Jurkat, Clone E6-1 (cell line): Measurements from ENCODE around the gene C11orf42.
"Not testable (repeated sequence)": the region's sequence is repeated elsewhere in the genome, so short reads cannot be mapped to it uniquely, and the experiment has no call there.

Experiments used
- DNase-seq: peaks from one replicate; pipeline ENCODE4 v3.0.0-alpha.2; 2011; ENCODE audit warnings: low read depth, low spot score
- H3K4me3 ChIP-seq: 2 replicates; pipeline ENCODE4 v1.5.1; 2011; ENCODE audit warnings: mild to moderate bottlenecking, low read length, control low read depth, moderate library complexity

Gene C11orf42

GRCh38 chr11:6216501-6216900 is 11.1 kb downstream of the C11orf42 start:
- no peak overlapping the region for H3K4me3 ChIP-seq
- DNase-seq, result no peak

- no peak overlapping the region for H3K4me3 ChIP-seq
- no peak for DNase-seq
Measured at GRCh38 chr11:6217722-6218121, 12.4 kb downstream of the C11orf42 start.

- H3K4me3 ChIP-seq, result no peak overlapping the region
- DNase-seq, result no peak
Measured at GRCh38 chr11:6219359-6219758, 14.0 kb downstream of the C11orf42 start.

GRCh38 chr11:6223854-6224253 is 18.5 kb downstream of the C11orf42 start:
- DNase-seq, result no peak
- H3K4me3 ChIP-seq, result no peak overlapping the region

DNA sequence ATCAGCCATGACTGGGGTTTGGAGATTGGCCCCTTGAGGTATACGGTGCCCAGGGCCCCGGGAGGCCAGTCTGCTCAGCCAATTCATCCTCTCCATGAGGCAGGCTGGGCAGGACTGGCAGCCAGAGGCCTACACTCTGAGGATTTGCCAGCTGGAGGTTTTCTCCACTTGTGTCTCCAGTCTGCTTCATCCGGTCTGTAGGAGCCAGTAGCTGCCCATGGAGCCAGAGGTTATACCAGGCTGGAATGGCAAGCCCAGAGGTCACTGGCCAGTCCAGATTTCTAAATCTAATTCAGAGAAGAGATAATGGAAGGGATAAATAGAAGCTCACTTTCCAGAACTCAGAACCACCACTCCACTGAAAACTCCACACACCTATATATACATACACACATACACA is 19.1 kb downstream of the C11orf42 start:
- H3K4me3 ChIP-seq, result no peak overlapping the region
- no peak for DNase-seq

DNA sequence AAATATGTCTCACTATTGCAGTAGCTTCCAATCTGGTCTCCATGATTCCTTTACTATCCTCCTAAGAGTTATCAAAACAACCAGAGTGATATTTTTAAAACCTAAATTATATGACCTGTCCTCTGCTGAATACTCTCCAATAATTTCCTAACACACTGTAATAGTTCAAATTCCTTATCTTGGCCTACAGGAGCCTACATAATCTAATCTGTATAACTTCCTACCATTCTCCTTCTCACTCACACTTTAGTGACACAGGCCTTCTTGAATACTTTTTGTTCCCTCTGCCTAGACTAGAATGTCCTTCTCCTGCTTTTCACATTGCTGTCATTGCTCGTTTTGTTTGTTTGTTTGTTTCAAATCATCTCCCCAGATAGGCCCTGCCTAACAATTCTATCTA is 19.7 kb downstream of the C11orf42 start:
- H3K4me3 ChIP-seq, result no peak overlapping the region
- no peak for DNase-seq

GRCh38 chr11:6225896-6226295 is 20.5 kb downstream of the C11orf42 start:
- H3K4me3 ChIP-seq, result no peak overlapping the region
- no peak for DNase-seq

DNA sequence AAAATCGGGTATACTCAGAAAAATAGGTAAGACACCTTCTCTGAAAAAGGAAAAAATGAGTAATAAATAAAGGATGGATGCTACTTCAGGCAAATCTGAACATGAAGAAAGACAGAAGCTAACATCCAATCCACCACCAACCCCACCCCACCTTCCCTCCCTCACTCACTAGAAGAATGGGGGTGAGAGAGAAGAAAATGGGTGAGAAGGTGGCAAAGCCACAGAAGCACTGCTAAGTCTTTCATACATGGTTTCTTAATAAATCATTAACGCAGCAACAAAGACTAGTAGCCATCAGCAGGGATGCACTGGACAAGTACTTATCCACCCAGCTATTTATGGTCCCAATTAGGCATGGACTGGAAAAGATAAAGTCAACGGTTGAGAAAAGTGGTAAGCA is 23.2 kb downstream of the C11orf42 start:
- H3K4me3 ChIP-seq, result no peak overlapping the region
- DNase-seq, result no peak

GRCh38 chr11:6229911-6230310 is 24.6 kb downstream of the C11orf42 start:
- peak; percentile 48 for DNase-seq

GRCh38 chr11:6232899-6233298 is 27.5 kb downstream of the C11orf42 start:
- DNase-seq, result no peak
- no peak overlapping the region for H3K4me3 ChIP-seq

More at GRCh38 chr11:6229911-6230310, 24.6 kb downstream of the C11orf42 start:
- H3K4me3 ChIP-seq, result no peak overlapping the region

GRCh38 chr11:6233984-6234386 is 28.6 kb downstream of the C11orf42 start:
- DNase-seq, result no peak
- H3K4me3 ChIP-seq, result peak overlapping the region; percentile 98

DNA sequence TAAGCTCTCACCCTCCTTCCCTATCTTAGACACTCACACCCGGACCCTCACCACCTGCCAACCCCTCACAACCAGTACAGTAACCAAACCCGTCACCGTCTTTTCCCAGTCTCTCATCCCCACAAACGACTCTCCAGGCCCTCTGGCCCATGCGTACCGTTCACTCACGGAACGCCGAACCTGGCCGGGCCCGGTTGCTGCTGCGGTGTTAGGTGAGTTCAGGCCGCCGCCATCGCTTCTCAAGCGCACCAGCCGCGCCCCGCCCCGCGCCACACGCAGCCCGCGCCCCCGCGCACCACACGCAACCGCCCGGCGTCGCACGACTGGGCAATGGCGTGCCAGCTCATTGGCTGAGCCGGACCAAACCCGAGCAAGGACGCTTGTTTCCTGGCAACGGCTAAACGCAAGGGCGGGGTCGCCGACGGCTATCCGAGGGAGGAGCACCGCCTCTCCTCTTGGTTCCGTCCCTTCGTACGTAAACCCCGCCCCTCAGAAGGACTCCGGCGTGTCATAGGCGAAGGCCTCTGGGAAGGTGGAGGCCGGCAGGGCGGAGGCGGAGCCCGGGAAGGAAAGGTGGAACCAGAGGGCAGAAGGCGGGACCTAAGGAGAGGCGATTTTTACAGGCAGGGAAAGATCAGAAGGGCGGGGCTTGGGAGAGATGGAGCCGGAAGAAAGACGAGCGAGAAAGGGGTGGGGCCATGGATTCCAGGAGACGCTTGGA is 29.2 kb downstream of the C11orf42 start, which contains the start of gene FHIP1B:
Gene FHIP1B (minus strand): TSS at position 250 of the 721 bp plus-strand sequence. CDS start 10,120 bp downstream, outside the sequence.
- peak; percentile 99 for DNase-seq
- peak within 1 kb of the TSS; percentile 98 for H3K4me3 ChIP-seq

DNA sequence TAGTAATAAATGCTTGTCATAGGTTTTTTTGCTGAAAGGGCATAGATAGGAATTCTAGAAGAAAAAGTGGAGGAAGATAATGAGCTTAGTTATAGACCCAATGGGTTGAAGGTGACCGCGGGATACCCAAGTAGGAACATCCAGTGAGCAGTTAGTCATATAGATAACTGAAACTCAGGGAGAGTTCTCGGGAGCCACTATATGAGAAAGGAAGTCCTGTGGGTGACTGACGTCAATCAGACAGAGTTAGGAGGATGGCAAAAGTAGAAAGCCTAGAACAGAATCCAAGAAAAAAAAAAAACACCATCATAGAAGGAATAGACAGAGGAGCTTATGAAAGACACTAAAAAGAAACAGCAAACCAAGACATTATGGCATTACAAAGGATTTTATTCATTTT is 31.9 kb downstream of the C11orf42 start:
- H3K4me3 ChIP-seq, result no peak overlapping the region

GRCh38 chr11:6237761-6238302 is 32.5 kb downstream of the C11orf42 start:
- no peak overlapping the region for H3K4me3 ChIP-seq
- no peak for DNase-seq

More for the DNA sequence above, 31.9 kb downstream of the C11orf42 start:
- no peak for DNase-seq

DNA sequence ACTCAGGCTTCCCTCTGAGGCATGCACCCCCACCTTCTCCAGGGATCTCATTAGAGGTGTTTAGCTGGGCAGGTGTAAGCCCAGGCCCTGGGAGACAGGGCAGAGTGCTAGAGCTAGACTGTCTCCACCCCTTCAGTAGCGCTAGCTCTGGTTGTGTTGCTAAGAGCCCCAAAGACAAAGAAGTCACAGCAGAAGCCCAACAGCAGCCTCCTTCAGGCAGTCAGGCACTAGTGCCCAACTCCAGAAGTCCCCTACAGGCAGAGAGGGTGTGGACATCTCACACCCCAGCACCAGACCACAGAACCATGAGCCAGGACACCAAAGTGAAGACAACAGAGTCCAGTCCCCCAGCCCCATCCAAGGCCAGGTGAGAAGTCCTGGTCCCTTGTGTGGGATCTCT is 33.5 kb downstream of the C11orf42 start, which contains the start of gene CNGA4:
Gene CNGA4 (plus strand): TSS at position 188 of the 400 bp plus-strand sequence. CDS start 118 bp downstream, at position 306.
- no peak for DNase-seq
- H3K4me3 ChIP-seq, result no peak within 1 kb of the TSS

GRCh38 chr11:6240139-6240538 is 34.8 kb downstream of the C11orf42 start:
- no peak for DNase-seq
- H3K4me3 ChIP-seq, result no peak overlapping the region

DNA sequence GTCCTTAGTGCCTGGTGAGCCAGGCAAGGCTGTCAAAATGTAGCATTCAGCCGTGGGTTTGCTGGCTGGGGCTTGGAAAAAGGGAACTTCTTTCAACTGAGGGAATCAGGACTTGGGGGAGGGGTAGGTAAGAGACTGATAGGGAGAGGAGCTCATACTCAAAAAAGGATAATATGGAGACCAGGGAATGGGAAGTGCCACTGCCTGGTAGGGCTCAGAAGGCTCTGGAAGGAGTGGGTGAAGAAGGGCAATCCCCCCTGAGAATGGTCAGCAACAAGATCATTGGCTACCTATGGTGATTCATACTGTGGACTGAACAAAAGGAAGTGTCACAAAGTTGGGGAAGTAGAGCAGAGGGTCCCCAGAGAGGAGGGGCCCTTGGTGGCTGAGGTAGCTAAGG is 35.4 kb downstream of the C11orf42 start:
- H3K4me3 ChIP-seq, result no peak overlapping the region
- no peak for DNase-seq

GRCh38 chr11:6241316-6241715 is 36.0 kb downstream of the C11orf42 start:
- H3K4me3 ChIP-seq, result no peak overlapping the region
- no peak for DNase-seq

DNA sequence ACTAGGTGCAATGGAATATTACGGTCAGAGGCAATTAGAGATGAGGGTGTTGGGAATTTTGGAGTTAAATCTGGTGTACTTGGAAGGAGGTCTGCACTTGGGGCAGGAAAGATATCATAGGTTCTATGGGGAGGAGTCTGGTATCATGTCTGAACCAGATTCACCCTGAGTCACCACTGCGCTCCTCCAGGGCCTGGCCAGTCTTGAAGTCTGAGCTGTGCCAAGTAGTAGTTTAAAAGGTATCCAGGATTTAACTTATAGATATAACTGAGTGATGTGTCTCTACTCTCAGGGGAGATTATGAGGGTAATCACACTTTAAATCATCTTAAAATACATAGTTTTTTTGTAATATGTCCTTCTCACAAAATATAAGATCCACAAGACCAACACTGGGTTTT is 40.2 kb downstream of the C11orf42 start:
- H3K4me3 ChIP-seq, result no peak overlapping the region
- DNase-seq, result no peak

DNA sequence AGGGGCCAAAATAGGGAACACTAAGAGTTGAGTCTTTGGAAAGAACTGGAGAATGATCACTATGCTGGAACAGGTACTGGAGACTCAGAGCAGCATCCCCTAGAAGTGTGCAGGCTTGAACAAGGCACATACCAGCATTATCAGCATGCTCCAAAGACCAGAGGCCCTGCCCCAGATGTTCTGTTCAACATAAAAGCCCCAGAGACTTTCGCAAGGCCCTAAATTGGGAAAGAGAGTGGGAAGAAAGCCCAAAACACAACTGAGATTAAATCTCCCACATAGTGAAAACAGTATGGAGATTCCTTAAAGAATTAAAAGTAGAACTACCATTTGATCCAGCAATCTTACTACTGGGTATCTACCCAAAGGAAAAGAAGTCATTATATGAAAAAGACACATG is 42.9 kb downstream of the C11orf42 start:
- H3K4me3 ChIP-seq, result no peak overlapping the region
- no peak for DNase-seq

- not testable (repeated sequence) for DNase-seq, H3K4me3 ChIP-seq
Measured at GRCh38 chr11:6248897-6249296, 43.5 kb downstream of the C11orf42 start.
